ENCODE measurements around the gene TALDO1.

Gene TALDO1

GRCh38 chr11:797296-798092 is 50.2 kb downstream of the TALDO1 start:
- peaks cover 9% of the 10 kb centered on the region for H3K4me1 Mint-ChIP-seq (ENCODE audit: low read depth)
- peak overlapping the region; percentile 88 for H3K4me3 Mint-ChIP-seq
- H3K27ac Mint-ChIP-seq: peak overlapping the region; percentile 91
- H3K36me3 Mint-ChIP-seq (ENCODE audit: low read depth): peaks cover 4% of the 10 kb centered on the region
- no peaks in the 10 kb centered on the region for H3K9me3 Mint-ChIP-seq
- H3K27me3 Mint-ChIP-seq (ENCODE audit: low read depth): no peaks in the 10 kb centered on the region
- peak; percentile 70 for DNase-seq (ENCODE audit: low spot score)

DNA sequence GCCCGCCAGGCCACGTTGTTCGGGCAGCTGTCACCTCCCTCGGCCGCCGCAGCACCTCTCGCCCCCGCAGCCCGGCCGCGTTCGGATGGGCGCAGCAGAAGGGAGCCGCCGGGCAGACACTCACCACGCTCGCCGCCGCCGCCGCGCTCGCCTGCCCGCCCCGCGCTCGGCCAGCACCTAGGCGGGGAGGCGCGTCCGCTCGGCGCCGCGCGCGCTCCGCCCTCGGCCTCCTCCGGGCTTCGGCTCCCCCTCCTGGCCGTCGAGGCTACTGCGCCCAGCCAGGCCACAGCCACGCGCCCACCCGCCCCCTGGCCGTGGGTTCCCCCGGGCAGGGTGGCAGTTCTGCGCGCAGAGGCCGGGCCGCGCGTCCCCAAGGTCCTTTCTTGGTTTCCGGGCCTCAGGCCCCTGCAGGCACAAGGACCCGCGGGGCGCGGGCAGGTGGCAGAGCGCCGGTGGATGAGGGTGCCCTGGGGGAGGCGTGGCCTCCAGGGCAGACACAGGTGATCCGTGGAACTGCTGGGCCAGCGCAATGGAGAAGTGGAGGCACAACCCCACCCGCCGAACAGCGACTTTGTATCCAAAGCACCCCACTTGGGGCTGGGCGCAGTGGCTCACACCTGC is 50.9 kb downstream of the TALDO1 start, which contains the start of gene SLC25A22:
SLC25A22 (minus strand) TSS at position 189 of the 621 bp plus-strand sequence. CDS start 3,275 bp downstream, outside the sequence.
- Mint-ChIP-seq H3K4me3 (peak within 1 kb of the TSS; percentile 88), H3K27ac (peak within 1 kb of the TSS; percentile 91), H3K36me3 (ENCODE audit: low read depth) (peaks cover 4% of the 10 kb centered on the region), H3K27me3 (ENCODE audit: low read depth) (no peaks in the 10 kb centered on the region), H3K9me3 (no peaks in the 10 kb centered on the region), H3K4me1 (ENCODE audit: low read depth) (peaks cover 9% of the 10 kb centered on the region)
- peak; percentile 86 for DNase-seq (ENCODE audit: low spot score)

GRCh38 chr11:799641-800316 is 52.5 kb downstream of the TALDO1 start:
- Mint-ChIP-seq H3K4me1 (ENCODE audit: low read depth) (peaks cover 12% of the 10 kb centered on the region), H3K4me3 (no peak overlapping the region), H3K27me3 (ENCODE audit: low read depth) (no peaks in the 10 kb centered on the region), H3K36me3 (ENCODE audit: low read depth) (peaks cover 4% of the 10 kb centered on the region), H3K9me3 (no peaks in the 10 kb centered on the region), H3K27ac (no peak overlapping the region)
- DNase-seq (ENCODE audit: low spot score): no peak

- H3K4me3 Mint-ChIP-seq: no peak overlapping the region
- no peaks in the 10 kb centered on the region for H3K9me3 Mint-ChIP-seq
- no peaks in the 10 kb centered on the region for H3K27me3 Mint-ChIP-seq (ENCODE audit: low read depth)
- peaks cover 4% of the 10 kb centered on the region for H3K36me3 Mint-ChIP-seq (ENCODE audit: low read depth)
- DNase-seq (ENCODE audit: low spot score): no peak
- H3K27ac Mint-ChIP-seq: no peak overlapping the region
- H3K4me1 Mint-ChIP-seq (ENCODE audit: low read depth): peaks cover 12% of the 10 kb centered on the region
Measured at GRCh38 chr11:800473-800872, 53.2 kb downstream of the TALDO1 start.

DNA sequence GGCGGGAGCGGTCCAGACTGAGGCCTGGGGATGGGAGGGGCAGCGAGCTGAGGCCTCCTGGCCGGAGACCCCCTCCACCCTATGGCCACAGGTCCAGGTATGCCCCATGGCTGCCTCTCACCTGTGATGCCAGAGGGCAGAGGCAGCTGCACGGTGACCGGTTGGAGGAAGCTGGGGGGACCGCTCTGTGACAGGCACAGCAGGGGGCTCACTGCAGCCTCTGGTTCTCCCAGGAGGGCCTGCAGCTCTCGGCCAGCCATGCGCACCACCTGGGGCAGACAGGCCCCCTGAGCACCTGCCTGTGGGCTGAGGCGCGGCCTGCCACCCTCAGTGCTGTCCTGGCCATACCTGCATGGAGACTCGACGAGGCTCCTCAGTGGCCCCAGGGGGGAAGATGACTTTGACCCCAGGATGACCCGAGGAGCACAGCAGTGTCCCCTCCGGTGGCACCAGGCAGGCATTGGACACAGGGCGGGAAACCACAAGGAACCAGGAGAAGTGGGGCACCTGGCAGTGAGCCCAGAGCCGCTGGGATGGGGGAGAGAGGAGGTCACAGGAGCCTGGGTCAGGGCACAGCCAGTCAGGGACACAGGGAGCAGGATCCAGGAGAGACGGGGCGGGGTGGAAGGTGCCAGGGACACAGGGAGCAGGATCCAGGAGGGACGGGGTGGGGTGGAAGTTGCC is 54.0 kb downstream of the TALDO1 start:
- Mint-ChIP-seq H3K36me3 (ENCODE audit: low read depth) (peaks cover 3% of the 10 kb centered on the region), H3K27ac (peak overlapping the region; percentile 20), H3K9me3 (no peaks in the 10 kb centered on the region), H3K4me1 (ENCODE audit: low read depth) (peaks cover 11% of the 10 kb centered on the region), H3K27me3 (ENCODE audit: low read depth) (no peaks in the 10 kb centered on the region), H3K4me3 (no peak overlapping the region)
- no peak for DNase-seq (ENCODE audit: low spot score)

DNA sequence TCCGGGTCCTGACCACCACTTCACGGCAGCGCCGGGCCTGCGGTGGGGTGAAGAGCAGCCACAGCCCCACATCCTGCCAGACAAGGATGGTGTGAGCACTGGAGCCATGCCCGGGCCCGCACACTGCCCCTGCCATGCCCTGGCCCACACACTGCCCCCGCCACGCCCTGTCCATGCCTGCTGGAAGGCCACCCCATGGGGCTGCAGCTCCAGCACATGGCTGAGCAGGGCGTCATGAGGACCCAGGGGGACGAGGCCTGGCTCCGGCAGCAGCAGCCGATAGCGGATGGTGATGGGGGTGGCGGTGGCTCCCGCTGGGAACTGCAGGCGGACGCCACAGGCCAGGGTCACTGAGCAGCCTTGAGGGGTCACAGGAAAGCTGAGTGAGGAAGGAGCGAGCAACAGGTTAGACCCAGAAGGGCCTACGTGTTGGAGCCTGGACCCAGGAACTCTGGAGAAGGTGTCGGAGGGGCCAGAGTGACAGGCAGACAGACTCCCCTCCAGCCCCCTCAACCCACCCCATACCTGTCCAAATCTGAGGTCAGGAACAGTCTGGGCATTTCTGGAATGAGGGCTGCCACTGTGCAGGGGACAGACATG is 54.9 kb downstream of the TALDO1 start:
- H3K9me3 Mint-ChIP-seq: no peaks in the 10 kb centered on the region
- no peak overlapping the region for H3K27ac Mint-ChIP-seq
- H3K36me3 Mint-ChIP-seq (ENCODE audit: low read depth): peaks cover 3% of the 10 kb centered on the region
- no peak overlapping the region for H3K4me3 Mint-ChIP-seq
- no peaks in the 10 kb centered on the region for H3K27me3 Mint-ChIP-seq (ENCODE audit: low read depth)
- H3K4me1 Mint-ChIP-seq (ENCODE audit: low read depth): peaks cover 5% of the 10 kb centered on the region
- no peak for DNase-seq (ENCODE audit: low spot score)

DNA sequence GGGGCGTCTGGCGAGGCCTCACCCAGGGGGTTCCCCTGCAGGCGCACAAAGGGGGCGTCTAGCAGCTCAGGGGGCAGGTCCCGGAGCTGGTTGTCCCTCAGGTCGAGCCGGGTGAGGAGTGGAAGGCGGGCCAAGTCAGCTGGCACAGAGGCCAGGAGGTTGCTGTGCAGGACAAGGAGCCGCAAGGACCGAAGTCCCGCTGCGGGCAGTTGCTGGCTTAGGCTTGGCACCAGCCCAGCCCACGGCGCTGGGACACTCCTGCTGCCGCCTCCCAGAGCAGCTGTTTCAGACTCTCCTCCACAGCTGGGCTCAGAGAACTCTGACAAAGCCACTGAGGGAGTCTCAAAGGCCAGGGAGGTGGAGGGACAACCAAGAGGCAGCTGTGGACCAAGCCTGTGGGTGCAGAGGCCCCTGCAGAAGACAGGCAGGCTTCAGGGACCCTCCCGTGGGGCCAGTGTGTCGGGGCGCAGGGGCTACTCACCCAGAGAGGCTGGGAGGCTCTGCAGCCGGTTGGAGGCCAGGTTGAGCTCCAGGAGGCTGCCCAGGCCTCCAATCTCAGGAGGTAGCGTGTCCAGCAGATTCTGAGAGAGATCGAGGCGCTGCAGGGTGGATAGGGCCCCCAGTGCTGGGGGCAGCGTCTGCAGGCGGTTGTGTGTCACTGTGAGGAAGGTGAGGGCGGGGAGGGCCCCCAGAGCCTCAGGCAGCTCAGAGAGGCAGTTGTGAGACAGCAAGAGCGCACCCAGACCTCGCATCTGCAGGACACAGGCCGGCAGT is 55.6 kb downstream of the TALDO1 start:
- H3K27ac Mint-ChIP-seq: no peak overlapping the region
- DNase-seq (ENCODE audit: low spot score): no peak
- peaks cover 3% of the 10 kb centered on the region for H3K36me3 Mint-ChIP-seq (ENCODE audit: low read depth)
- H3K4me1 Mint-ChIP-seq (ENCODE audit: low read depth): peaks cover 4% of the 10 kb centered on the region
- no peaks in the 10 kb centered on the region for H3K27me3 Mint-ChIP-seq (ENCODE audit: low read depth)
- H3K9me3 Mint-ChIP-seq: no peaks in the 10 kb centered on the region
- peak overlapping the region; percentile 58 for H3K4me3 Mint-ChIP-seq

- peaks cover 3% of the 10 kb centered on the region for H3K36me3 Mint-ChIP-seq (ENCODE audit: low read depth)
- peaks cover 5% of the 10 kb centered on the region for H3K4me1 Mint-ChIP-seq (ENCODE audit: low read depth)
- no peaks in the 10 kb centered on the region for H3K27me3 Mint-ChIP-seq (ENCODE audit: low read depth)
- H3K4me3 Mint-ChIP-seq: peak overlapping the region; percentile 82
- no peaks in the 10 kb centered on the region for H3K9me3 Mint-ChIP-seq
- no peak for DNase-seq (ENCODE audit: low spot score)
- no peak overlapping the region for H3K27ac Mint-ChIP-seq
Measured at GRCh38 chr11:803467-803742, 56.1 kb downstream of the TALDO1 start.

GRCh38 chr11:803770-804598 is 56.7 kb downstream of the TALDO1 start:
- Mint-ChIP-seq H3K36me3 (ENCODE audit: low read depth) (peaks cover 4% of the 10 kb centered on the region), H3K9me3 (no peaks in the 10 kb centered on the region), H3K4me1 (ENCODE audit: low read depth) (peaks cover 7% of the 10 kb centered on the region), H3K27me3 (ENCODE audit: low read depth) (no peaks in the 10 kb centered on the region), H3K4me3 (peak overlapping the region; percentile 82), H3K27ac (peak overlapping the region; percentile 60)
- DNase-seq (ENCODE audit: low spot score): no peak

GRCh38 chr11:804599-804964 is 57.3 kb downstream of the TALDO1 start:
- Mint-ChIP-seq H3K9me3 (no peaks in the 10 kb centered on the region), H3K4me1 (ENCODE audit: low read depth) (peaks cover 8% of the 10 kb centered on the region), H3K36me3 (ENCODE audit: low read depth) (peaks cover 5% of the 10 kb centered on the region), H3K27me3 (ENCODE audit: low read depth) (no peaks in the 10 kb centered on the region), H3K27ac (peak overlapping the region; percentile 60), H3K4me3 (peak overlapping the region; percentile 82)
- no peak for DNase-seq (ENCODE audit: low spot score)

DNA sequence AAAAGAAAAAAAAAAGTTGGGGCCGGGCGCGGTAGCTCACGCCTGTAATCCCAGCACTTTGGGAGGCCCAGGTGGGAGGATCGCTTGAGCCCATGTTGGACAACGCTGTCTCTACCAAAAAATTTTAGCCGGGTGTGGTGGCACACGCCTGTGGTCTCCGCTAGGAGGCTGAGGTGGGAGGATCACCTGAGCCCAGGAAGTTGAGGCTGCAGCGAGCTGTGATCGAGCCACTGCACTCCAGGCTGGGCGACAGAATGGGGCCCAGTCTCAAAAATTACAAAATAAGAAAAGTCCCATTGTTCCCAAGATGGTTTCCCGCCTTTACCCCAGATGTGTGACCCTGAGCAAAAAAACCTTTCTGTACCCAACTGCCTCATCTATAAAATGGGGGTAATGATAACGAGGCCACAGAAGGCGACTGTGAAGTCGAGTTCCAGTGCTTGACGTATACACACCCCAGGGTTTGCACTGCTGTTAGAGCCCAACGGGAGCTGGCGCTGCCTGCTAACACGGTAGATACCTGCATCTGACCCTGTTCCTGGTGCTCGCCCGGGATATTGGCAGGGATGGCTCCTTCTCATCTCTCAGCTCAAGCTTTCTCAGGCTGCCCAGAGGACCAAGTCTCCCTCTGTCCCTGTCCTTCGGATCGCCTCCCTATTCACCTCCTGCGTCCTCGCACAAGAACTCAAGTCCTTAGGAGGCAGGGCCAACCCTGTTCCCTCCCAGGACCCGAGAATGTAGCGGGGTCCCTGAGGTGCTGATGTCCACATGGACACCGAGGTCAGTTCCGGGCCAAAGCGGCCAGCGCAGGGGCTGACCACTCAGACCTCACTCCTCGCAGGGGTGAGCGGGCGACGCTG is 61.4 kb downstream of the TALDO1 start:
- H3K27me3 Mint-ChIP-seq (ENCODE audit: low read depth): no peaks in the 10 kb centered on the region
- no peaks in the 10 kb centered on the region for H3K9me3 Mint-ChIP-seq
- peaks cover 31% of the 10 kb centered on the region for H3K36me3 Mint-ChIP-seq (ENCODE audit: low read depth)
- H3K4me1 Mint-ChIP-seq (ENCODE audit: low read depth): peaks cover 16% of the 10 kb centered on the region
- DNase-seq (ENCODE audit: low spot score): no peak
- H3K27ac Mint-ChIP-seq: peak overlapping the region; percentile 93
- H3K4me3 Mint-ChIP-seq: peak overlapping the region; percentile 89
